Calu3 (cell line): ENCODE measurements around the gene EIF2B1. TPM values are rescaled to one million over a fixed set of nuclear protein-coding genes. Genes with fewer than 3 reads are reported as not detected.

Source experiments
- Bru-seq: library from RNA; stranded (reverse); fragments of 400-500 nt; gene quantifications from one replicate; lab custom pipeline; 2021; lab: Mats Ljungman, UMichigan
- BruChase-seq, 2 experiments: library from RNA; stranded (reverse); fragments of 400-500 nt; gene quantifications; one replicate each; lab custom pipeline; 2021; lab: Mats Ljungman, UMichigan
- BruUV-seq: library from RNA; stranded (reverse); fragments of 400-500 nt; replicated peaks from 2 replicates; lab custom pipeline; 2021; lab: Mats Ljungman, UMichigan
- CTCF ChIA-PET: fragments of 300-600 bp; sonication (Branson Sonifier 250); formaldehyde crosslinking; loops from one replicate; lab custom pipeline; 2022; ENCODE audit warnings: antibody characterized with exemption; lab: Charles Lee
- DNase-seq: peaks from one replicate; pipeline ENCODE4 v3.0.0; 2022
- H3K27ac Mint-ChIP-seq: one replicate; pipeline ENCODE4 v1.8.0; 2022; ENCODE audit warnings: mixed read lengths; ENCODE audit not compliant: unreplicated experiment
- H3K27me3 Mint-ChIP-seq: one replicate; pipeline ENCODE4 v1.8.0; 2022; ENCODE audit warnings: mixed read lengths; ENCODE audit not compliant: unreplicated experiment
- H3K36me3 Mint-ChIP-seq: one replicate; pipeline ENCODE4 v1.8.0; 2022; ENCODE audit warnings: mild to moderate bottlenecking, moderate library complexity, mixed read lengths; ENCODE audit not compliant: insufficient read depth, unreplicated experiment
- H3K4me1 Mint-ChIP-seq: one replicate; pipeline ENCODE4 v1.8.0; 2022; ENCODE audit warnings: mild to moderate bottlenecking, low read depth, mixed read lengths; ENCODE audit not compliant: unreplicated experiment
- H3K4me3 Mint-ChIP-seq: one replicate; pipeline ENCODE4 v1.8.0; 2022; ENCODE audit warnings: mild to moderate bottlenecking, low read depth, moderate library complexity, mixed read lengths; ENCODE audit not compliant: unreplicated experiment
- H3K9me3 Mint-ChIP-seq: one replicate; pipeline ENCODE4 v1.8.0; 2022; ENCODE audit warnings: low read depth, mixed read lengths; ENCODE audit not compliant: unreplicated experiment
- intact Hi-C: fragments of 100-400 bp; cut with micrococcal nuclease; formaldehyde crosslinking; loops from one replicate; pipeline ENCODE4 v1.10.0; 2022; ENCODE audit not compliant: unreplicated experiment
- long read RNA-seq: library from polyadenylated mRNA; stranded (forward); transcript quantifications from one replicate; pipeline ENCODE4 v2.0.0, GENCODE V29; 2022
- total RNA-seq: library from RNA; stranded (reverse); gene quantifications from 2 replicates; pipeline ENCODE4 v1.2.3, GENCODE V29; 2022
- TF ChIP-seq, protein P1 (sequence below): fragments of 200-600 bp; IDR thresholded peaks from one replicate; pipeline ENCODE4 v1.8.0; 2022; ENCODE audit warnings: antibody characterized with exemption; ENCODE audit not compliant: unreplicated experiment

The EIF2B1 gene
- total RNA-seq (57.0 and 63.6 TPM in 2 replicates), Bru-seq, nascent RNA (percentile 81 among the genes with signal in this experiment), BruChase-seq, experiment 1, labeled RNA remaining after a 6-hour chase (percentile 89 among the genes with signal in this experiment), BruChase-seq, experiment 2, labeled RNA remaining after a 2-hour chase (percentile 85 among the genes with signal in this experiment)
- long read RNA-seq, transcript EIF2B1-201 (9 exons, 2,477 nt), result major isoform, 119 of 143 reads
- long read RNA-seq, partial matches to known transcripts, result 2 of 143 reads
- long read RNA-seq, other reads (novel, unspliced or antisense), result 21 of 143 reads

DNA sequence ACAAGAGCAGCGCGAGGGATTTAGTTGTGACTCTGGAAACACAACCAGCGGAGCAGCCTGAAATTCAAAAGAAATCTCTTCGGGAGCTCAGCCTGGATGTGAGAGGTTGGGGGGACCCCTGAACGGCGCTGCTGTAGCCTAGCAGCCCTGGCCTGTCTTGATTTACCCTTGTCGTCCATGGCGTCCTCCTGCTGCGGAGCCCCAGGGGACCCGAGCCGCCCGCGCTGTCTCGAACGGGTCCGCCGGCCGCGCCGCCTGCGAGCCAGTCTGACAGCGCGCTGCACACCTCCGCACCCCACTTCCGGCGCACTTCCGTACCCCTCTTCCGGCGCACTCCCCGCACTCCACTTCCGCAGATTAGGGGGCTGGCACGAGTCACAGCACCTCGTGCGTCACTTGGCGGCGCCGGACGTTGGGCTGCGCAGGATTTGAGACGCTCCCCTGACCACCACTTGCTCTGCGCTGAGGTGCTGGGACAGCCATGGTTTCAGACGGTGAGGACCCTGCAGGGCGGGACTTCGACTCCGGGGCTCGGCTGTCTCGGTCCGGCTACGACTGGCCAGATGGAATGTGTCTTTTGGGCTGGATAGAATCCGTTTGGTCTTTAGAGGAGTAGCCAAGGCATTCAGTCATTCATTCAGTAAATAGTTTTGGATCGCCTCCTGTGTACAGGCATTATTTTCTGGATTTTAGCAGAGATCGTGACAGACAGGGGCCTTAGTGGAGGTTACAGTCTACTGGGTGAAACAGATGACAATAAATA lies at the start of gene EIF2B1, which contains the start of gene GTF2H3:
Gene EIF2B1 (minus strand): TSS at position 308 of the 763 bp plus-strand sequence. CDS start 129 bp downstream, at position 179.
Gene GTF2H3 (plus strand): TSS at position 451 of the 763 bp plus-strand sequence. CDS start 31 bp downstream, at position 482.
- DNase-seq, result peak; percentile 97
- BruUV-seq, result no TSS peak
- peak within 1 kb of the TSS; percentile 97 for H3K27ac Mint-ChIP-seq

GRCh38 chr12:123681605-123682004 lies 48.1 kb upstream of the EIF2B1 start:
- TF ChIP-seq, protein P1, sequence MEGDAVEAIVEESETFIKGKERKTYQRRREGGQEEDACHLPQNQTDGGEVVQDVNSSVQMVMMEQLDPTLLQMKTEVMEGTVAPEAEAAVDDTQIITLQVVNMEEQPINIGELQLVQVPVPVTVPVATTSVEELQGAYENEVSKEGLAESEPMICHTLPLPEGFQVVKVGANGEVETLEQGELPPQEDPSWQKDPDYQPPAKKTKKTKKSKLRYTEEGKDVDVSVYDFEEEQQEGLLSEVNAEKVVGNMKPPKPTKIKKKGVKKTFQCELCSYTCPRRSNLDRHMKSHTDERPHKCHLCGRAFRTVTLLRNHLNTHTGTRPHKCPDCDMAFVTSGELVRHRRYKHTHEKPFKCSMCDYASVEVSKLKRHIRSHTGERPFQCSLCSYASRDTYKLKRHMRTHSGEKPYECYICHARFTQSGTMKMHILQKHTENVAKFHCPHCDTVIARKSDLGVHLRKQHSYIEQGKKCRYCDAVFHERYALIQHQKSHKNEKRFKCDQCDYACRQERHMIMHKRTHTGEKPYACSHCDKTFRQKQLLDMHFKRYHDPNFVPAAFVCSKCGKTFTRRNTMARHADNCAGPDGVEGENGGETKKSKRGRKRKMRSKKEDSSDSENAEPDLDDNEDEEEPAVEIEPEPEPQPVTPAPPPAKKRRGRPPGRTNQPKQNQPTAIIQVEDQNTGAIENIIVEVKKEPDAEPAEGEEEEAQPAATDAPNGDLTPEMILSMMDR, result no peak
- intact Hi-C loops, result no loop called here
- no peaks in the 10 kb centered on the region for H3K9me3 Mint-ChIP-seq
- no TSS peak for BruUV-seq
- no peaks in the 10 kb centered on the region for H3K27me3 Mint-ChIP-seq
- no peak overlapping the region for H3K27ac Mint-ChIP-seq
- no peak for DNase-seq
- peaks cover 5% of the 10 kb centered on the region for H3K36me3 Mint-ChIP-seq
- CTCF ChIA-PET, result no interaction called here
- H3K4me1 Mint-ChIP-seq, result no peaks in the 10 kb centered on the region
- no peak overlapping the region for H3K4me3 Mint-ChIP-seq

More for the DNA sequence above, at the start of gene EIF2B1, which contains the start of gene GTF2H3:
- Mint-ChIP-seq H3K9me3 (no peaks in the 10 kb centered on the region), H3K4me1 (peaks cover 20% of the 10 kb centered on the region), H3K4me3 (peak within 1 kb of the TSS; percentile 95), H3K27me3 (no peaks in the 10 kb centered on the region), H3K36me3 (peaks cover 50% of the 10 kb centered on the region)
- CTCF ChIA-PET, result no interaction called here
- TF ChIP-seq, protein P1, result no peak
- intact Hi-C loops, result no loop called here

GRCh38 chr12:123678981-123679380 lies 45.5 kb upstream of the EIF2B1 start:
- Mint-ChIP-seq H3K27ac (no peak overlapping the region), H3K27me3 (no peaks in the 10 kb centered on the region), H3K4me1 (no peaks in the 10 kb centered on the region), H3K9me3 (no peaks in the 10 kb centered on the region), H3K36me3 (peaks cover 5% of the 10 kb centered on the region), H3K4me3 (no peak overlapping the region)
- CTCF ChIA-PET, result no interaction called here
- no peak for DNase-seq
- intact Hi-C loops, result no loop called here
- no TSS peak for BruUV-seq
- TF ChIP-seq, protein P1, result no peak

DNA sequence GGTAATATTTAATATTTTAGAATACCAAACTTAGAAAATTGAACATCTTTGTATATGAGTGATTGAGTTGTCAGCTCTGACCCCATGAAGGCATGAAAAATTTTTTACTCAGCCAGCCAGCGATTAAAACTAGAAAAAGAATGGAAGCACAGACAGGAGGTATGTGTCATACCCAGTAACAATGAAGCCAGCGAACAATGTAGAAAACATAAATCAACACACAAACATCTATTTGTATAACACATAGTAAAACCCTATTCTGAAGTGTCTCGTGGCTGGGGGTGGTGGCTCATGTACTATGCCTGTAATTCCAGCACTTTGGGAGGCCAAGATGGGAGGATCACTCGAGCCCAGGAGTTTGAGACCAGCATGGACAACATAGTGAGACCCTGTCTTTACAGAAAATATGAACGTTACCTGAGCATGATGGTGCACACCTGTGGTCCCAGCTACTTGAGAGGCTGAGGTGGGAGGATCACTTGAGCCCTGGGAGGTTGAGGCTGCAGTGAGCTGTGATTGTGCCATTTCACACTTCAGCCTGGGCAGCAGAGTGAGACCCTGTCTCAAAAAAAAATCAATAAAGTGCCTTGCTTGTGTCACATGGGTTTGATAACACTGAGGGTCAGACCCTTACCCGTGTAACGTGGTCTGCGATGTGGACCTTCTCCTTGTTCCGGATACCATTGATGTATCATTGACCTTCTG lies 43.3 kb upstream of the EIF2B1 start:
- Mint-ChIP-seq H3K27ac (no peak overlapping the region), H3K4me3 (no peak overlapping the region), H3K9me3 (no peaks in the 10 kb centered on the region), H3K27me3 (no peaks in the 10 kb centered on the region), H3K36me3 (peaks cover 5% of the 10 kb centered on the region), H3K4me1 (peaks cover 4% of the 10 kb centered on the region)
- intact Hi-C loops, result no loop called here
- TF ChIP-seq, protein P1, result no peak
- DNase-seq, result no peak
- no TSS peak for BruUV-seq
- CTCF ChIA-PET, result interaction anchor here (0.7 kb wide), 1 partner anchor 1634 kb away, joined by 8 read pairs; no protein-coding TSS in a partner anchor
